HepG2 (cell line): ENCODE data around the gene SOWAHA. TPM values are rescaled to one million over a fixed set of nuclear protein-coding genes. Genes with fewer than 3 reads are reported as not detected.

Experiments used
- CCDC6 ChIP-seq: sonication (generic); formaldehyde crosslinking; IDR thresholded peaks from 2 replicates; pipeline ENCODE4 v1.8.1; 2022; ENCODE audit warnings: mild to moderate bottlenecking, missing genetic modification reagents, moderate library complexity
- ELF1 ChIP-seq: sonication (generic); formaldehyde crosslinking; IDR thresholded peaks from 2 replicates; pipeline ENCODE4 v1.4.0; 2020; ENCODE audit warnings: missing genetic modification reagents
- HDAC1 ChIP-seq: sonication (generic); formaldehyde crosslinking; IDR thresholded peaks from 2 replicates; pipeline ENCODE4 v1.5.1; 2020; ENCODE audit warnings: mild to moderate bottlenecking, missing genetic modification reagents
- HDAC6 ChIP-seq: fragments of 200-600 bp; sonication (generic); IDR thresholded peaks from 2 replicates; pipeline ENCODE4 v1.7.0; 2017; ENCODE audit warnings: mild to moderate bottlenecking, antibody characterized with exemption, low read length, low read depth
- HNRNPK ChIP-seq: fragments of 200-400 bp; formaldehyde crosslinking; IDR thresholded peaks from 2 replicates; pipeline ENCODE4 v1.6.1; 2018; ENCODE audit warnings: low read length, low read depth, moderate library complexity, mild to moderate bottlenecking; ENCODE audit not compliant: poor library complexity, severe bottlenecking
- KMT2A ChIP-seq: sonication (generic); formaldehyde crosslinking; IDR thresholded peaks from 2 replicates; pipeline ENCODE4 v1.4.0; 2020; ENCODE audit warnings: missing genetic modification reagents
- MED1 ChIP-seq: sonication (generic); formaldehyde crosslinking; IDR thresholded peaks from 2 replicates; pipeline ENCODE4 v1.4.0; 2020; ENCODE audit warnings: missing genetic modification reagents
- NFIB ChIP-seq: sonication (generic); formaldehyde crosslinking; IDR thresholded peaks from 2 replicates; pipeline ENCODE4 v1.9.0; 2021; ENCODE audit warnings: missing genetic modification reagents, mild to moderate bottlenecking, borderline replicate concordance
- NFKBIZ ChIP-seq: IDR thresholded peaks from 2 replicates; pipeline ENCODE4 v1.6.1; 2018; ENCODE audit warnings: missing genetic modification reagents, missing compliant biosample characterization
- POLR2AphosphoS2 ChIP-seq: IDR thresholded peaks from 2 replicates; pipeline ENCODE4 v1.6.1; 2011; ENCODE audit warnings: low read depth, low read length, improper control_type of control experiment
- PREB ChIP-seq: sonication (generic); formaldehyde crosslinking; IDR thresholded peaks from 2 replicates; pipeline ENCODE4 v1.4.0; 2020; ENCODE audit warnings: missing genetic modification reagents
- RBM22 ChIP-seq: fragments of 200-400 bp; formaldehyde crosslinking; optimal IDR thresholded peaks from 2 replicates; pipeline ENCODE3; 2017; ENCODE audit warnings: mild to moderate bottlenecking, low read length, moderate library complexity
- RXRB ChIP-seq: IDR thresholded peaks from 2 replicates; pipeline ENCODE4 v1.6.1; 2016; ENCODE audit warnings: borderline replicate concordance, missing genetic modification reagents, missing compliant biosample characterization
- SAP130 ChIP-seq: IDR thresholded peaks from 2 replicates; pipeline ENCODE4 v1.6.1; 2016; ENCODE audit warnings: low read depth
- SETDB1 ChIP-seq: sonication (generic); formaldehyde crosslinking; IDR thresholded peaks from 2 replicates; pipeline ENCODE4 v1.5.1; 2020; ENCODE audit warnings: missing genetic modification reagents, mild to moderate bottlenecking, borderline replicate concordance
- SP5 ChIP-seq: IDR thresholded peaks from 2 replicates; pipeline ENCODE4 v1.6.1; 2016; ENCODE audit warnings: low read depth, borderline replicate concordance
- SPEN ChIP-seq: sonication (generic); formaldehyde crosslinking; IDR thresholded peaks from 2 replicates; pipeline ENCODE4 v1.5.1; 2020; ENCODE audit warnings: low read depth, mild to moderate bottlenecking, missing genetic modification reagents
- STAG1 ChIP-seq: sonication (generic); formaldehyde crosslinking; IDR thresholded peaks from 2 replicates; pipeline ENCODE4 v1.4.0; 2020; ENCODE audit warnings: missing genetic modification reagents
- U2AF1 ChIP-seq: fragments of 200-400 bp; formaldehyde crosslinking; optimal IDR thresholded peaks from 2 replicates; pipeline ENCODE3; 2017; ENCODE audit warnings: mild to moderate bottlenecking, low read depth, low read length
- ZFP1 ChIP-seq: IDR thresholded peaks from 2 replicates; pipeline ENCODE4 v1.6.1; 2016
- ZFP36L2 ChIP-seq: sonication (generic); formaldehyde crosslinking; IDR thresholded peaks from 2 replicates; pipeline ENCODE4 v1.4.0; 2020; ENCODE audit warnings: missing genetic modification reagents
- ZFP41 ChIP-seq: sonication (generic); formaldehyde crosslinking; IDR thresholded peaks from 2 replicates; pipeline ENCODE4 v1.4.0; 2020; ENCODE audit warnings: mild to moderate bottlenecking, missing genetic modification reagents, borderline replicate concordance
- ZMYM2 ChIP-seq: sonication (generic); formaldehyde crosslinking; IDR thresholded peaks from 2 replicates; pipeline ENCODE4 v1.8.0; 2022; ENCODE audit warnings: mild to moderate bottlenecking, missing genetic modification reagents
- ZMYM3 ChIP-seq: sonication (generic); formaldehyde crosslinking; IDR thresholded peaks from 2 replicates; pipeline ENCODE4 v1.5.1; 2020; ENCODE audit warnings: mild to moderate bottlenecking, missing genetic modification reagents
- ZNF512 ChIP-seq: sonication (generic); formaldehyde crosslinking; IDR thresholded peaks from 2 replicates; pipeline ENCODE4 v1.4.0; 2020; ENCODE audit warnings: mild to moderate bottlenecking, missing genetic modification reagents
- ZNF564 ChIP-seq: sonication (generic); formaldehyde crosslinking; IDR thresholded peaks from 2 replicates; pipeline ENCODE4 v1.8.1; 2023; ENCODE audit warnings: mild to moderate bottlenecking, missing genetic modification reagents
- ZNF776 ChIP-seq: sonication (generic); formaldehyde crosslinking; IDR thresholded peaks from 2 replicates; pipeline ENCODE4 v1.4.0; 2020; ENCODE audit warnings: mild to moderate bottlenecking, missing genetic modification reagents
- ZNF800 ChIP-seq: sonication (generic); formaldehyde crosslinking; IDR thresholded peaks from 2 replicates; pipeline ENCODE4 v1.4.0; 2020; ENCODE audit warnings: missing genetic modification reagents
- polyA plus RNA-seq, 8 experiments: library from polyadenylated mRNA; depleted of rRNA in 3 of 8; stranded (reverse) in 7 of 8; unstranded in 1 of 8; fragments of >200 nt; fragmentation: Illumina TruSeq in 4 of 8; extraction: Trizol in 4 of 8; gene quantifications; 2 replicates each; pipeline versions ENCODE4 v1.2.1 to v1.2.3, GENCODE V29; 2011 to 2016; ENCODE audit warnings: low read depth in 4 of 8, missing spikeins in 1 of 8, mixed read lengths in 1 of 8; ENCODE audit not compliant: insufficient read depth in 1 of 8
- total RNA-seq, 5 experiments: library from RNA; depleted of rRNA; stranded (reverse); fragments of >200 nt; fragmentation: Illumina TruSeq; extraction: Trizol; gene quantifications; 2 replicates each; pipeline ENCODE4 v1.2.3, GENCODE V29; 2016; ENCODE audit warnings: low read depth in 1 of 5

SOWAHA gene
- total and polyA plus RNA-seq, 2 of the 13 experiments (the other 11 are each of a cell fraction or from before 2014, with no cell fraction given): 0.95 to 1.9 TPM

GRCh38 chr5:132829742-132830435, 16.8 kb downstream of the SOWAHA start (continued):
- TF ChIP-seq ZNF800 (CRISPR knock-in tag) (no peak; the same call in 1 of the 2 replicates), CCDC6 (CRISPR knock-in tag) (peak; percentile 77; the same call in 1 of the 2 replicates), HNRNPK (no peak), ZNF512 (no peak), SETDB1 (no peak), MED1 (peak; percentile 80), ZFP36L2 (CRISPR knock-in tag) (no peak), ZMYM3 (CRISPR knock-in tag) (peak; percentile 23; the same call in 1 of the 2 replicates), U2AF1 (no peak), ZNF776 (CRISPR knock-in tag) (no peak), ZNF564 (CRISPR knock-in tag) (no peak; the same call in none of the 2 replicates), ZFP1 (CRISPR knock-in tag) (no peak), SPEN (CRISPR knock-in tag) (peak; percentile 8; the same call in 1 of the 2 replicates), ELF1 (CRISPR knock-in tag) (peak; percentile 31; the same call in 1 of the 2 replicates), KMT2A (CRISPR knock-in tag) (peak; percentile 78), ZFP41 (CRISPR knock-in tag) (peak; percentile 54; the same call in 1 of the 2 replicates), HDAC6 (no peak), RBM22 (peak; percentile 59), STAG1 (CRISPR knock-in tag) (peak; percentile 96), HDAC1 (CRISPR knock-in tag) (peak; percentile 62; the same call in 1 of the 2 replicates), PREB (CRISPR knock-in tag) (no peak), NFIB (CRISPR knock-in tag) (no peak), POLR2AphosphoS2 (no peak), NFKBIZ (CRISPR knock-in tag) (no peak), ZMYM2 (CRISPR knock-in tag) (0 out of 2 replicates have a peak, but pooled peaks have one; percentile 58), SAP130 (peak; percentile 14; the same call in 1 of the 2 replicates), SP5 (no peak), RXRB (CRISPR knock-in tag) (peak; percentile 19; the same call in 1 of the 2 replicates)
